HT1080 (cell line): ENCODE data around the gene CGB1. TPM values are rescaled to one million over a fixed set of nuclear protein-coding genes. Genes with fewer than 3 reads are reported as not detected.
"Not testable (repeated sequence)": the region's sequence is repeated elsewhere in the genome, so short reads cannot be mapped to it uniquely, and the experiment has no call there.

Source experiments
- DNase-seq: peaks from one replicate; pipeline ENCODE4 v3.0.0-alpha.2; 2015; ENCODE audit warnings: low read depth
- total RNA-seq: library from RNA; depleted of rRNA; stranded (reverse); fragments of >200 nt; shearing (Covaris generic); gene quantifications from 2 replicates; pipeline ENCODE4 v1.2.3, GENCODE V29; 2014

CGB1 gene
- total RNA-seq, 1 experiment from 2014 or later: not detected

GRCh38 chr19:49022116-49022515, 14.6 kb downstream of the CGB1 start:
- no peak for DNase-seq

DNA sequence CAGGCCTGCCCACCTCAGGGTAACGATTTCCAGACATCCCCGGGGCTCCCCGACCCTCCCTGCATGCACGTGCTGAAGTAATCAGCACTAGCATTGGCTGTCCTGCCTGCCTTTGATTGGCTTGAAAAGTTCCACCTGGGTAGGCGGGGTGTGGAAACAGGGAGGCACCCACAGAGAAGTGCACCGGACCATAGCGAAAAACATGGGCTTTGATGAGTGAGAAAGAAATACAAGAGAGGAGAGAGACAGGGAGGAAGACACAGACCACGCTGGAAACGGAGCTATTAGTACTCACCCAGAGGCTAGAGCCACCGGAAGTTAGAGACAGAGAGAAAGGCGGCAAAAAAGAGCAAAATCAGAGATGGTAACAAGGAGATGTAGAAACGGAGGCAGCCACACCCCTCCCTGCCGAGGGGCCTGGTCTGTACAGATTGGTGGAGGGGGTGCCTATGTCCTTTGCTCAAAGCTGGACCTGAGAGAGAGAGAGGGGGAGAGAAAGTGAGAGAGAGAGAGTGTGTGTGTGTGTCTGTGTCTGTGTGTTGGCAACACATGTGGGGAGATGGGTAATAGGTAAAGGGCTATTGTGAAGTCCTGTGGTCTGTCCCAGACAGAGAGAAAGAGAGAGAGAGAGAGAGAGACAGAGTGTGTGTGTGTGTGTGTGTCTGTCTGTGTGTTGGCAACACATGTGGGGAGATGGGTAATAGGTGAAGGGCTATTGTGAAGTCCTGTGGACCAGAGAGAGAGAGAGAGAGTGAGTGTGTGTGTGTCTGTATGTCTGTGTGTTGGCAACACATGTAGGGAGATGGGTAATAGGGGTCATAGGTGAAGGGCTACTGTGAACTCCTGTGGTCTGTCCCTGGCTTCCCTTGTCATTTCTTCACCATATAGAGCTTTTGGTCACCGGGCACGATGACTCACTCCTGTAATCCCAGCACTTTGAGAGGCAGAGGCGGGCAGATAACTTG, 15.5 kb downstream of the CGB1 start:
- DNase-seq: peak; percentile 76

- DNase-seq: no peak
Observed at GRCh38 chr19:49020342-49020741, 16.4 kb downstream of the CGB1 start.

DNA sequence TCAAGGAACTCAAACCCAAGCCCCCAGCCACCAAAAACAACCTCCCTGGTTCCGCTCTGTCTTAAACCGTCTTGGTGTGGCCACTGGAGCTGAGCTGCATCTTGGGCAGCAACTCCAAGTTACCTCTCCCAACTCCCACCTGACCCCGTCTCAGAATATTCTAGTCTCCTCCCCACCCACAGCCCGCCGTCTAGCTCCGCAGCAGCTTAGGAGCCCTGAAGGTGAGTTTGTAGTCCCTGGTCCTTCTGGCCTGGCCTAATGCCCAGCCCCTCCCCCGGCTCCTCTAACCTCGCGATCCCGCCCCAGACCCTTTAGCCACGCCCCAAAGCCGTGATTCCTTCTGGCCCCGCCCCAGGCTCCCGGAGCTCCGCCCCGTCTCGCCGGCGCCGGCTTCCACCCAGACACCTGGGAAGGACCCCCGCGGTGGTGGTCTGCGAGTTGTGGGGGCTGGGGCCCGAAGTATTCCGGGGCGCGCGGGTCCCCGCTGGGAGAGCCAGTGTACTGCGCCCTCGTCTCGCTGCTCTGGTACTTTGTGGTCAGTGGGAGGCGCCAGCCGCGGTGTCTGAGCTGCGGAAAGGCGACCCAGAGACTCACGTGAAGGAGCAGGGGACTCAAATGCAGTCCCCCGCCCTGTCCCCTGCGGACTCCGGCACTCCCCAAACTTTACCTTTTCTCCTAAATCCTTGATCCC, 17.3 kb downstream of the CGB1 start:
- no peak for DNase-seq

GRCh38 chr19:49018388-49019241, 18.1 kb downstream of the CGB1 start:
- DNase-seq: not testable (repeated sequence)

DNA sequence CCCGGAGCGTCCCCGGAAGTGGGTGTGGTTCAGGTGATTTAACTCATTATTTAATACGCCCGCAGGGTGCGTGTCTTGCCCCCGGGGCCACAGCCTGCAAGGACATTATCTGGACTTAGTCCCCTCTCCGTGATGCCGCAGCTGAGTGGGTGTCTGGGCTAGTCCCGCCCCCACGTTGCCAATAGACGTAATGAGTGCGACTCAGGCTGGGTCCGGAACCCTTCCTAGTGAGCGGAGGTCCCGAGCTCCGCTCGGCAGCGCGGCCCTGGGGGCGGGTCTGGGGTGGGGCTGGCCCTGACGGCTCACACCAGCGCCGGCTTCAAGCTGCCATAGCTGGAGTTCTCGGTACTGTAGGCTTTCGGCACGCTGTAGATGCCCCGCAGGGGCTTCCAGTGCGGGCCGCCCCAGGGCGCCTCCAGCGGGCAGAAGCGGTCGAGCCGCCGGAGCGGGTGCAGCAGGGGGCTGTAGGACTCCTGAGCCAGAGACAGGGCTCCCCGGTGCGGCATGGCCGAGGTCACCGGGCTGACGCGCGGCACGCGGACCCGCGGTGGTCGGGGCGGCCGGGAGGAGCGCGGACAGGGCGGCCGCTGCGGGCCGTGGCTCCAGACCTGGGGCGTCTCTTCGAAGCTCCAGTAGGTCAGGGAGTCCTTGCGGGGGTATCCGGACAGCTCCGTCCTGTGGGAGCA, 18.9 kb downstream of the CGB1 start:
- no peak for DNase-seq

GRCh38 chr19:49017041-49017665, 19.5 kb downstream of the CGB1 start, which contains the start of gene LHB:
Gene LHB (minus strand): TSS chr19:49017091. CDS start chr19:49017081, 10 bp downstream.
- DNase-seq: no peak

DNA sequence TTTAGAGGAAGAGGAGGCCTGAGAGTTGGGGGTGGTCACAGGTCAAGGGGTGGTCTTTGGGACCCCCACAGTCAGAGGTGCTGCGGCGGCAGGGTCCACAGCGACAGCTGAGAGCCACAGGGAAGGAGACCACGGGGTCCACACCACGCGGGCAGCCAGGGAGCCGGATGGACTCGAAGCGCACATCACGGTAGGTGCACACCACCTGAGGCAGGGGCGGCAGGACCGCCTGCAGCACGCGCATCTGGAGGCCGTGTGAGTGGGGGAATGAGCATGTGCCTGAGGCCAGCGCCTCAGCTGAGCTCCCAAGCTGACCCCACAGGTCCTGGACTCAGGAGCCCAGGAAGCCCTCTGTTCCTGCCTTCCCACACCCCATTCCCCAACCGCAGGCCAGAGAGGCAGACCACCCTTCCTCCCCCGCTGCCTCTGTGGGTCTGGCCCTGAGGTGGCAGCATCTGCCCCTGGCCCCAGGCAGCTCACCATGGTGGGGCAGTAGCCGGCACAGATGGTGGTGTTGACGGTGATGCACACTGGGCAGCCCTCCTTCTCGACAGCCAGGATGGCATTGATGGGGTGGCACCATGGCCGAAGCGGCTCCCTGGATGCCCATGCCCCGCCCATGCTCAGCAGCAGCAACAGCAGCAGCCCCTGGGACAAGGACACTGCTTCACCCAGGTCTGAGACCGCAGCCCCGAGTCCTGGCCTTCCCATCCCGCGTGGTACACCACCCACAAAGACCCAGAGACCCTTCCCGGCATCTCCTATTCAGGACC, 20.4 kb downstream of the CGB1 start:
- no peak for DNase-seq

- DNase-seq: no peak
Observed at GRCh38 chr19:49014870-49015255, 21.8 kb downstream of the CGB1 start.

DNA sequence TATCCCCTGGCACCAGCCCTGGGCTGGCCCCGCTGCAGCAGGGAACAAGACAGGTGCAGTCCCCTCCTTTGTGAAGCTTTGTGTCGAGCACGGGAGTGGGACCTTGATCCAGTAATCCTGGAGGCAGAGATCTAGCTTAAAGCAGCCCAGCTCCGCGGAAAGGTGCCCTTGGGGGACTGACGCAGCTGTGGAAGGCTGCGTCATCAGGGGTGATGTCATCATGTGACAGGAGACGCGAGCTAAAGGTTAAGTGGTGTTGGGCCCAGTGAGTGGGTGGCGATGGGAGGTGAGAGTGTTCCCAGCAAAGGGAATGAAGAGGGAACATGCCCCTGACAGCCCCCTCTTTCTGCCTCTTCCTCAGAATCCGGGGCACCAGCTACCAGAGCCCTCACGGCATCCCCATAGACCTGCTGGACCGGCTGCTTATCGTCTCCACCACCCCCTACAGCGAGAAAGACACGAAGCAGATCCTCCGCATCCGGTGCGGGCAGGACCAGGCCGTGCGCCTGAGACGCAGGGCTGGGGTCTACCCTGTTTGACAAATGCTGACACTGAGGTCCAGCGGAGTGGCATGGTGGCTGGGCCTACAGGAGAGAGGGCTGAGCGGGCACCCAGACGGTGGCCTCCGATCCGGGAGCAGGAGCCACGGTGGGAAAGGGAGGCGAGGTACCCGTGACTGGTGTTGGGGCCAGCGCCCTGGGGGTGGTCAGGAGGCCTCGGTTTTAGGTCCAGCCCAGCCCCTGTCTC, 22.4 kb downstream of the CGB1 start:
- DNase-seq: no peak

- no peak for DNase-seq
Observed at GRCh38 chr19:49011194-49011593, 25.5 kb downstream of the CGB1 start.

- DNase-seq: no peak
Observed at GRCh38 chr19:49010453-49010852, 26.2 kb downstream of the CGB1 start.

DNA sequence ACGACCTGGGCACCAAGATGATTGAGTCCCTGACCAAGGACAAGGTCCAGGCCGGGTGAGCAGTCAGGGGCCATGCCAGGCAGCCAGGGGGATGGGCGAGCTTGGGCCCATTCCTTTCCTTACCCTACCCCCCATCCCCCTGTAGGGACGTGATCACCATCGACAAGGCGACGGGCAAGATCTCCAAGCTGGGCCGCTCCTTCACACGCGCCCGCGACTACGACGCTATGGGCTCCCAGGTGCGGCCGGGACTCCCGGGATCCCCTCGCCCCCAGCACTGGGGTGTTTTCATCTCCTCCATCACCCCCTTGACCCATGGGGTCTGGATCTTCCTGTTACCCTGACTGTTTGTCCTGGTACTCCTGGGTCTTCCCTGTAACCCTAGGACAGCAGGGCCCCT, 26.9 kb downstream of the CGB1 start:
- no peak for DNase-seq

DNA sequence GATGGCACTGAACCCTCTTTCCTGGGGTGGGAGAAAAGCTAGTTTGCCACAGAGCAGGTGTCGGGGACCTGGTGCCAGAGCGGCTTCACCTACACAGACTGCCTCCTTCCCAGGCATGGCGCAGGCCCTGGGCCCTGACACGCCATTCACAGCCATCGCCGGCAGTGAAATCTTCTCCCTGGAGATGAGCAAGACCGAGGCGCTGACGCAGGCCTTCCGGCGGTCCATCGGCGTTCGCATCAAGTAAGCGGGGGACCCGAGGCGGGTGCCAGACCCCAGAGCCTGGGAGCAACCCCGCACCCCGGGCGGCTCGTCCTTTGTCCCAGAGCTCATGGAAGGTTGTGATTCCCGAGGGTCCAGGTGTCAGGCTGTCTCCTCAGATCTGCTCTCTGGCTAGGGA, 29.8 kb downstream of the CGB1 start:
- DNase-seq: no peak

- DNase-seq: no peak
Observed at GRCh38 chr19:49004964-49005614, 31.6 kb downstream of the CGB1 start.

DNA sequence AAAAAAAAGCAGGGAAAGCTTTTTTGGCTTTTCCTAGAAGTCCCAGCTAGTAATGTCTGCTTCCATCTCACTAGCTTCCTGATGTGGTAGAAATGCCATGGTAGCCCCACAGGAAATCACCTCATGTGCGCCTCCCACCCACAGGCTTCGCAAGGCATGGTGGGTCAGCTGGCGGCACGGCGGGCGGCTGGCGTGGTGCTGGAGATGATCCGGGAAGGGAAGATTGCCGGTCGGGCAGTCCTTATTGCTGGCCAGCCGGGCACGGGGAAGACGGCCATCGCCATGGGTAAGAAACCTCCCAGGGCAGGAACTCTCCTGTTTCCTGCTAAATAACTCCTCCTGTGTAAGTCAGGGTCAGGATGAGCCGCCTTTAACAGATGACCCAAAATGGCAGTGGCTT, 32.6 kb downstream of the CGB1 start:
- no peak for DNase-seq

- peak; percentile 54 for DNase-seq
Observed at GRCh38 chr19:48999481-49000325, 37.0 kb downstream of the CGB1 start.
